Right atrium auricular region (tissue), 2 donors: Measurements from ENCODE around the gene ADGRD2. TPM values are rescaled to one million over a fixed set of nuclear protein-coding genes. Genes with fewer than 3 reads are reported as not detected.

Experiments used
- DNase-seq: peaks from one replicate; pipeline ENCODE4 v3.0.0-alpha.2; 2019; ENCODE audit warnings: low spot score
- H3K27ac ChIP-seq, 2 donors: fragments of 200-600 bp; sonication (generic); 1 replicate in 1 of 2; 2 replicates in 1 of 2; pipeline ENCODE4 v1.5.1; 2016 to 2019
- H3K27me3 ChIP-seq, 2 donors: fragments of 200-600 bp; sonication (generic); one replicate each; pipeline versions ENCODE4 v1.5.1 to v1.6.0; 2017 to 2019
- H3K36me3 ChIP-seq: fragments of 200-600 bp; sonication (generic); one replicate; pipeline ENCODE4 v1.5.1; 2016
- H3K4me1 ChIP-seq, 2 donors: fragments of 200-600 bp; sonication (generic); one replicate each; pipeline versions ENCODE4 v1.5.1 to v1.6.0; 2017 to 2019
- H3K4me3 ChIP-seq, 2 donors: fragments of 200-600 bp; sonication (generic); 1 replicate in 1 of 2; 2 replicates in 1 of 2; pipeline ENCODE4 v1.5.1; 2017 to 2019; ENCODE audit warnings: mild to moderate bottlenecking in 1 of 2, moderate library complexity in 1 of 2
- H3K9me3 ChIP-seq, 2 donors: fragments of 200-600 bp; sonication (generic); one replicate each; pipeline ENCODE4 v1.5.1; 2019
- total RNA-seq, 2 donors: library from RNA; depleted of rRNA; stranded (reverse); fragments of >200 nt; gene quantifications; one replicate each; pipeline ENCODE4 v1.1.0, GENCODE V29; 2016
- TF ChIP-seq, protein P1 (sequence below), 2 donors: fragments of 200-600 bp; sonication (generic); IDR thresholded peaks; one replicate each; pipeline ENCODE4 v1.5.1; 2019; ENCODE audit warnings: antibody characterized with exemption in 2 of 2

ADGRD2 gene
- total RNA-seq, 2 donors from 2014 or later, result not detected

DNA sequence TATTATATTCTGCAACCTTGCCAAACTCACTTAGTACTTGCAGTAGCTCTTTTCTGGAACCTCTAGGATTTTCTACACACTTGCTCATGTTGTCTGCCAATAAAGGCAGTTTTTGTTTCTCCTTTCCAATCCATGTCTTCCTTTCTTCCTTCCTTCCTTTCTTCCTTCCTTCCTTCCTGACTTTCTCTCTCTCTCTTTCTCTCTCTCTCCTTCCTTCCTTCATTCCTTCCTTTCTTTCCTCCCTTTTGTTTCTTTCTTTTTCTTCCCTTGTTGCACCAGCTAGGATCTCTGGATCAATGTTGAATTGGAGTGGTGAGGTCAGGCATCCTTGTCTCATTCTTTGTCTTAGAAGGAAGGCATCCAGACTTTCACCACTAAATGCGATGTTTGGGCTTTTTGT lies 12.5 kb downstream of the ADGRD2 start:
- no peak for DNase-seq
- Histone ChIP-seq H3K27me3 (no peaks in the 10 kb centered on the region), H3K27ac (no peak overlapping the region), H3K9me3 (no peaks in the 10 kb centered on the region), H3K36me3 (no peaks in the 10 kb centered on the region), H3K4me1 (no peaks in the 10 kb centered on the region), H3K4me3 (no peak overlapping the region)
- TF ChIP-seq, protein P1, sequence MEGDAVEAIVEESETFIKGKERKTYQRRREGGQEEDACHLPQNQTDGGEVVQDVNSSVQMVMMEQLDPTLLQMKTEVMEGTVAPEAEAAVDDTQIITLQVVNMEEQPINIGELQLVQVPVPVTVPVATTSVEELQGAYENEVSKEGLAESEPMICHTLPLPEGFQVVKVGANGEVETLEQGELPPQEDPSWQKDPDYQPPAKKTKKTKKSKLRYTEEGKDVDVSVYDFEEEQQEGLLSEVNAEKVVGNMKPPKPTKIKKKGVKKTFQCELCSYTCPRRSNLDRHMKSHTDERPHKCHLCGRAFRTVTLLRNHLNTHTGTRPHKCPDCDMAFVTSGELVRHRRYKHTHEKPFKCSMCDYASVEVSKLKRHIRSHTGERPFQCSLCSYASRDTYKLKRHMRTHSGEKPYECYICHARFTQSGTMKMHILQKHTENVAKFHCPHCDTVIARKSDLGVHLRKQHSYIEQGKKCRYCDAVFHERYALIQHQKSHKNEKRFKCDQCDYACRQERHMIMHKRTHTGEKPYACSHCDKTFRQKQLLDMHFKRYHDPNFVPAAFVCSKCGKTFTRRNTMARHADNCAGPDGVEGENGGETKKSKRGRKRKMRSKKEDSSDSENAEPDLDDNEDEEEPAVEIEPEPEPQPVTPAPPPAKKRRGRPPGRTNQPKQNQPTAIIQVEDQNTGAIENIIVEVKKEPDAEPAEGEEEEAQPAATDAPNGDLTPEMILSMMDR (IDR thresholded peaks at IDR 0.05), result no peak

DNA sequence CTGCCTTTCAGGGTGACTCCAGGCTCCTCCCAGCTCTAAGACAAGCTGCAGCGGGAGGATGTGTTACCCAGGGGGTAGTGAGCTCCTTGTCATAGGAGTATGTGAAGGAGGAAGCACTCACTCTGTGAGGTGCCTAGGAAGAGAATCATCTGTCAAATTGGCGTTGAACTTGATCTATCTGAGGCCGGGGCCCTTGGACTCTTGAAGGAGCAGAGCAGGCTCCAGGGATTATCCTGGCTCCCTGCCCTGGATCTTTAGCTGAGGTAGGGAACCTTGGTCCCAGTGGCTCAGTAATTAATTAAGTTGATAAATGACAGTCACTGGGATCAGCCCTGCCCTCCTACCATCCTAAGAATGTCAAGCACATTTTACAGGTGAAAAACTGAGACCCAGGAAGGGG lies 15.5 kb downstream of the ADGRD2 start:
- no peaks in the 10 kb centered on the region for H3K4me1 ChIP-seq
- DNase-seq, result no peak
- no peaks in the 10 kb centered on the region for H3K9me3 ChIP-seq
- H3K27me3 ChIP-seq, result no peaks in the 10 kb centered on the region
- H3K4me3 ChIP-seq, result no peak overlapping the region
- H3K36me3 ChIP-seq, result no peaks in the 10 kb centered on the region
- TF ChIP-seq, protein P1 (IDR thresholded peaks at IDR 0.05), result no peak
- no peak overlapping the region for H3K27ac ChIP-seq

DNA sequence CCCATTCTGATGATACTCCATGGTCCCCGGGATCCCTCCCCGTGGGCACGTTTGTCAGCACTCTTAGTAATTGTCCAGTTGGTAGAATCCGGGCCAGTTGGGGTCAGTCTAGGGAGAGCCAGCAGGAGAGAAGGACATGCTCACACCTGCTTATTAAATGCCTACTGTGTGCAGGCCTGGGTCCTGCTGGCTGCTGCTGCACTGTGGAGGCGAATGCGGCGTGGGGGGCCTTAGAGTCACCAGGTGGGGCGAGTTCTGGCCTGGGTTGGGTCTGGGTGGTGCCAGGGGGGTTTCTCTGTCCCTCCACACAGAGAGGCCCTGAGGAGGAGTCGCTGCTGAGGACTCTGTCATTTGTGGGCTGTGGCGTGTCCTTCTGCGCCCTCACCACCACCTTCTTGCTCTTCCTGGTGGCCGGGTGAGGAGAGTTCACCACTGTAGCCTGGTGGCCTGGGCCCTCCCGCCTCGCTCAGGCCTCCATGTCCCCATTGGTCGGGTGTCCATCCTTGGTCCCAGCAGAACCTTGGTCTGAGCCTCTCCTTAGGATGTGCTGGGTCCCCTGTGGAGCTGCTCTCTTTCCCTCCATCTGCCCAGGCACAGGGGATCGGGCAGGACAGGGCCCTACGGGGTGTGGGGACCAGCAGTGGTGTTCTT lies 17.3 kb downstream of the ADGRD2 start:
- Histone ChIP-seq H3K27me3 (no peaks in the 10 kb centered on the region), H3K4me1 (no peaks in the 10 kb centered on the region), H3K27ac (no peak overlapping the region), H3K4me3 (no peak overlapping the region), H3K9me3 (no peaks in the 10 kb centered on the region), H3K36me3 (no peaks in the 10 kb centered on the region)
- DNase-seq, result no peak
- TF ChIP-seq, protein P1 (IDR thresholded peaks at IDR 0.05), result no peak

DNA sequence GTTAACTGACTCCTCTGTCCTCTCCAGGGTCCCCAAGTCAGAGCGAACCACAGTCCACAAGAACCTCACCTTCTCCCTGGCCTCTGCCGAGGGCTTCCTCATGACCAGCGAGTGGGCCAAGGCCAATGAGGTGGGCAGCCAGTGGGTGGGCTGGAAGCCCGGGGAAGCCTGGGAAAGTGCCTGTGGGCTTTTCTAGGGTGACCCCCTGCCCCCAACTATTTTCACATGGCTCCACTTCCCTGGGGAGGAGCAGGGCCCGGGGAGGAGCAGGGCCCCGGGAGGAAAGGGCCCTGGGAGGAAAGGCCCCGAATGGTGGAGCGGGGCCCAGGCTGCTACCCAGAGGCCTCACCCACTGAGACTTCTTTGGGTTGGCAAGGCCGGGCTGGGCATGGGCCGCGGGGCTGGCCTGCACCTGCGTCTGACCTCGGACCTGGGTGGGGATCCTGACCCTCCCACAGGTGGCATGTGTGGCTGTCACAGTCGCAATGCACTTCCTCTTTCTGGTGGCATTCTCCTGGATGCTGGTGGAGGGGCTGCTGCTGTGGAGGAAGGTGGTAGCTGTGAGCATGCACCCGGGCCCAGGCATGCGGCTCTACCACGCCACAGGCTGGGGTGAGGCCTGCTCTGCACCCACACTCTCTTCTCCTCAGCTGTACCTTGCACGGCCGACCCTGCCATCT lies 17.9 kb downstream of the ADGRD2 start:
- no peaks in the 10 kb centered on the region for H3K36me3 ChIP-seq
- H3K27ac ChIP-seq, result no peak overlapping the region
- no peaks in the 10 kb centered on the region for H3K9me3 ChIP-seq
- H3K27me3 ChIP-seq, result no peaks in the 10 kb centered on the region
- no peaks in the 10 kb centered on the region for H3K4me1 ChIP-seq
- no peak overlapping the region for H3K4me3 ChIP-seq
- DNase-seq, result no peak
- TF ChIP-seq, protein P1 (IDR thresholded peaks at IDR 0.05), result no peak

DNA sequence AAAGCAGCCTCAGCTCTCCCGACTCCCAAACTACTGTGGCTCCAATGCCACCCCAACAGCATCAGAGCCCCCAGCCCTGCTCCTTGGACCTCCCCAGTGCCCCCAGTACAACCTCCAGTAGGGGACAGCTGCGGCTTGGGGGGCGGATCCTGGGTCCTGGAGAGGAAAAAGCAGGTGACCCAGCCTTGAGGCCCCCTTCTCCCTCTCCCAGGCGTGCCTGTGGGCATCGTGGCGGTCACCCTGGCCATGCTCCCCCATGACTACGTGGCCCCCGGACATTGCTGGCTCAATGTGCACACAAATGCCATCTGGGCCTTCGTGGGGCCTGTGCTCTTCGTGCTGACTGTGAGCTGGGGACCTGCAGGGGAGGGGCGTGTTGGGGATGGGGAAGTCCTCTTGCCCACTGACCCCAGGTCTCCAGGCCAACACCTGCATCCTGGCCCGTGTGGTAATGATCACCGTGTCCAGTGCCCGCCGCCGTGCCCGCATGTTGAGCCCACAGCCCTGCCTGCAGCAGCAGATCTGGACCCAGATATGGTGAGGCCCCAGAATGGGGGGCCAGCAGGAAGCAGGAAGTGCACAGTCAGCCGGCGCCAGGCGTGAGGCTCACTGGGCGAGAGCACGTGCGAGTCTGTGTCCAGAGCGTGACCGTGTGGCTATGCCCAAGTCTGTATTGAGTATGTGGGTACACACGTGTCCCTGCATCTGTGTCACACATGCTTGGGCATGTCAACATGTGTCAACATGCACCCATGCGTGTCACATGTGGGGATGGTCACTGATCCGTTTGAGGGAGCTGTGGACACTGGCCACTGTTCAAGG lies 19.0 kb downstream of the ADGRD2 start:
- no peaks in the 10 kb centered on the region for H3K9me3 ChIP-seq
- no peaks in the 10 kb centered on the region for H3K4me1 ChIP-seq
- no peaks in the 10 kb centered on the region for H3K36me3 ChIP-seq
- H3K27ac ChIP-seq, result no peak overlapping the region
- TF ChIP-seq, protein P1 (IDR thresholded peaks at IDR 0.05), result no peak
- H3K4me3 ChIP-seq, result no peak overlapping the region
- H3K27me3 ChIP-seq, result no peaks in the 10 kb centered on the region
- no peak for DNase-seq
